H9 (cell line): ENCODE results near the gene SLC7A1. TPM values are rescaled to one million over a fixed set of nuclear protein-coding genes. Genes with fewer than 3 reads are reported as not detected.

Experiments used
- DNase-seq: peaks from one replicate; pipeline ENCODE4 v3.0.0-alpha.2; 2017
- H2AFZ ChIP-seq: one replicate; pipeline ENCODE4 v1.6.1; 2013; ENCODE audit warnings: mild to moderate bottlenecking, low read length, control low read depth, moderate library complexity
- H2AK5ac ChIP-seq: 2 replicates; pipeline ENCODE4 v1.6.1; 2013; ENCODE audit warnings: low read length, control low read depth, mixed read lengths; ENCODE audit not compliant: insufficient read length
- H2BK120ac ChIP-seq: one replicate; pipeline ENCODE4 v1.6.1; 2013; ENCODE audit warnings: low read depth, mild to moderate bottlenecking, low read length, control low read depth, inconsistent platforms; ENCODE audit not compliant: poor library complexity, severe bottlenecking
- H2BK12ac ChIP-seq: 2 replicates; pipeline ENCODE4 v1.6.1; 2013; ENCODE audit warnings: low read length, control low read depth, mixed read lengths, low read depth; ENCODE audit not compliant: insufficient read length
- H2BK15ac ChIP-seq: 2 replicates; pipeline ENCODE4 v1.6.1; 2013; ENCODE audit warnings: low read depth, low read length, control low read depth
- H2BK20ac ChIP-seq: one replicate; pipeline ENCODE4 v1.6.1; 2013; ENCODE audit warnings: low read depth, mild to moderate bottlenecking, low read length, control low read depth, inconsistent platforms; ENCODE audit not compliant: poor library complexity, severe bottlenecking
- H2BK5ac ChIP-seq: 2 replicates; pipeline ENCODE4 v1.6.1; 2013; ENCODE audit warnings: low read length, control low read depth, mixed read lengths; ENCODE audit not compliant: insufficient read length
- H3K14ac ChIP-seq: 2 replicates; pipeline ENCODE4 v1.6.1; 2013; ENCODE audit warnings: low read length, control low read depth; ENCODE audit not compliant: insufficient read depth
- H3K18ac ChIP-seq: 2 replicates; pipeline ENCODE4 v1.6.1; 2013; ENCODE audit warnings: low read depth, mild to moderate bottlenecking, mixed read lengths, low read length, control low read depth; ENCODE audit not compliant: insufficient read length
- H3K23ac ChIP-seq: 2 replicates; pipeline ENCODE4 v1.6.1; 2013; ENCODE audit warnings: low read length, control low read depth, mixed read lengths, low read depth; ENCODE audit not compliant: insufficient read length
- H3K23me2 ChIP-seq: 2 replicates; pipeline ENCODE4 v1.6.1; 2013; ENCODE audit warnings: low read depth, mild to moderate bottlenecking, mixed read lengths, low read length, control low read depth; ENCODE audit not compliant: insufficient read length, poor library complexity, severe bottlenecking
- H3K27ac ChIP-seq: 2 replicates; pipeline ENCODE4 v1.5.1; 2013; ENCODE audit warnings: low read length, control low read depth, mixed read lengths, low read depth; ENCODE audit not compliant: insufficient read length
- H3K27me3 ChIP-seq: 2 replicates; pipeline ENCODE4 v1.6.1; 2013; ENCODE audit warnings: low read length, control low read depth, inconsistent platforms; ENCODE audit not compliant: insufficient read depth
- H3K4ac ChIP-seq: 2 replicates; pipeline ENCODE4 v1.6.1; 2013; ENCODE audit warnings: low read depth, mild to moderate bottlenecking, control low read depth, inconsistent platforms, low read length, moderate library complexity
- H3K4me1 ChIP-seq: 2 replicates; pipeline ENCODE4 v1.6.1; 2013; ENCODE audit warnings: low read length, control low read depth, inconsistent platforms; ENCODE audit not compliant: insufficient read depth
- H3K4me2 ChIP-seq: 2 replicates; pipeline ENCODE4 v1.6.1; 2013; ENCODE audit warnings: low read length, control low read depth, mixed read lengths; ENCODE audit not compliant: insufficient read length, insufficient read depth
- H3K56ac ChIP-seq: 2 replicates; pipeline ENCODE4 v1.6.1; 2013; ENCODE audit warnings: low read depth, mild to moderate bottlenecking, mixed read lengths, low read length, control low read depth; ENCODE audit not compliant: insufficient read length
- H3K79me1 ChIP-seq: 2 replicates; pipeline ENCODE4 v1.6.1; 2013; ENCODE audit warnings: low read depth, mild to moderate bottlenecking, moderate library complexity, low read length, control low read depth, inconsistent platforms; ENCODE audit not compliant: insufficient read depth, poor library complexity, severe bottlenecking
- H3K79me2 ChIP-seq: 2 replicates; pipeline ENCODE4 v1.6.1; 2013; ENCODE audit warnings: low read length, control low read depth, inconsistent platforms; ENCODE audit not compliant: insufficient read depth
- H3K9ac ChIP-seq: 2 replicates; pipeline ENCODE4 v1.6.1; 2013; ENCODE audit warnings: low read length, control low read depth, mixed read lengths; ENCODE audit not compliant: insufficient read length; ENCODE audit errors: extremely low read depth
- H3K9me3 ChIP-seq: one replicate; pipeline ENCODE4 v1.6.1; 2013; ENCODE audit warnings: low read depth, low read length, inconsistent platforms; ENCODE audit not compliant: control insufficient read depth
- H3T11ph ChIP-seq: one replicate; pipeline ENCODE4 v1.6.1; 2013; ENCODE audit warnings: mild to moderate bottlenecking, low read length, control low read depth, inconsistent platforms
- H4K20me1 ChIP-seq: one replicate; pipeline ENCODE4 v1.6.1; 2013; ENCODE audit not compliant: control insufficient read depth, insufficient read length, insufficient read depth
- H4K5ac ChIP-seq: 2 replicates; pipeline ENCODE4 v1.6.1; 2013; ENCODE audit warnings: low read depth, mild to moderate bottlenecking, mixed read lengths, low read length, control low read depth; ENCODE audit not compliant: insufficient read length
- H4K8ac ChIP-seq: replicated peaks from 2 replicates; pipeline ENCODE4 v1.6.1; 2013; ENCODE audit warnings: low read length, control low read depth, mixed read lengths, low read depth; ENCODE audit not compliant: insufficient read length
- H4K91ac ChIP-seq: 2 replicates; pipeline ENCODE4 v1.6.1; 2013; ENCODE audit warnings: low read depth, mild to moderate bottlenecking, moderate library complexity, mixed read lengths, low read length, control low read depth; ENCODE audit not compliant: insufficient read length
- H3K27ac Mint-ChIP-seq, 3 experiments: 2 replicates in 2 of 3; 3 replicates in 1 of 3; pipeline ENCODE4 v1.8.0; 2020 to 2021; ENCODE audit warnings: mixed read lengths in 3 of 3, mild to moderate bottlenecking in 1 of 3, moderate library complexity in 1 of 3
- H3K27me3 Mint-ChIP-seq: 2 replicates; pipeline ENCODE4 v1.8.0; 2021; ENCODE audit warnings: low read depth, mild to moderate bottlenecking, moderate library complexity, mixed read lengths
- H3K36me3 Mint-ChIP-seq, 3 experiments: 2 replicates in 2 of 3; 3 replicates in 1 of 3; pipeline ENCODE4 v1.8.0; 2020 to 2021; ENCODE audit warnings: low read depth in 3 of 3, mixed read lengths in 3 of 3; ENCODE audit not compliant: insufficient read depth in 1 of 3
- H3K4me1 Mint-ChIP-seq, 2 experiments: 2 replicates each; pipeline ENCODE4 v1.8.0; 2020; ENCODE audit warnings: mixed read lengths in 2 of 2
- H3K4me3 Mint-ChIP-seq, 2 experiments: 2 replicates in 1 of 2; 3 replicates in 1 of 2; pipeline ENCODE4 v1.8.0; 2020 to 2021; ENCODE audit warnings: mild to moderate bottlenecking in 2 of 2, mixed read lengths in 2 of 2, moderate library complexity in 1 of 2
- H3K9me3 Mint-ChIP-seq, 2 experiments: 2 replicates in 1 of 2; 3 replicates in 1 of 2; pipeline ENCODE4 v1.8.0; 2020; ENCODE audit warnings: mild to moderate bottlenecking in 2 of 2, mixed read lengths in 2 of 2, moderate library complexity in 1 of 2
- CTCF ChIP-seq: fragments of 200-600 bp; sonication (generic); conservative IDR thresholded peaks from 3 replicates; pipeline ENCODE4 v1.8.0; 2021; ENCODE audit warnings: antibody characterized with exemption, mild to moderate bottlenecking
- WGBS: extraction: QIAGEN DNeasy Blood & Tissue Kit; methylation state at CpG from one replicate; pipeline ENCODE4 v1.1.7; 2013; ENCODE audit warnings: missing lambda C conversion rate, low lambda C conversion rate, mixed read lengths; ENCODE audit not compliant: insufficient read length; ENCODE audit errors: extremely low coverage; 5-methylcytosine and 5-hydroxymethylcytosine counted together
- total RNA-seq: library from RNA; stranded (reverse); gene quantifications from 2 replicates; pipeline ENCODE4 v1.2.1, GENCODE V29; 2021

Gene SLC7A1
- total RNA-seq, 1 experiment from 2014 or later = 109 TPM

GRCh38 chr13:29597706-29598105 lies 2.2 kb upstream of the SLC7A1 start:
- no CpG with 5 or more reads among the region's 3 CpGs for WGBS

More at GRCh38 chr13:29597706-29598105, 2.2 kb upstream of the SLC7A1 start:
- Histone ChIP-seq H3K79me1 (no peaks in the 10 kb centered on the region), H2AK5ac (no peak overlapping the region), H2BK120ac (no peak overlapping the region), H3K23ac (no peak overlapping the region), H2BK15ac (no peak overlapping the region), H3K14ac (no peak overlapping the region), H4K91ac (no peak overlapping the region), H2BK20ac (no peak overlapping the region), H2BK12ac (no peak overlapping the region), H3K9me3 (no peaks in the 10 kb centered on the region), H3K79me2 (peaks cover 14% of the 10 kb centered on the region; the same call in 1 of the 2 replicates), H3K4me2 (no peak overlapping the region), H3K9ac (no peak overlapping the region), H3K18ac (no peak overlapping the region), H3T11ph (no peak overlapping the region), H2AFZ (no peak overlapping the region), H2BK5ac (no peak overlapping the region), H3K27me3 (peaks cover 4% of the 10 kb centered on the region; the same call in 1 of the 2 replicates), H4K5ac (no peak overlapping the region), H3K4me1 (no peaks in the 10 kb centered on the region), H3K27ac (no peak overlapping the region), H4K20me1 (no peaks in the 10 kb centered on the region), H3K56ac (no peak overlapping the region), H4K8ac (no peak overlapping the region), H3K4ac (no peak overlapping the region), H3K23me2 (peaks cover 7% of the 10 kb centered on the region)
- Mint-ChIP-seq H3K27ac (no peak overlapping the region), H3K36me3 (peaks cover 0 to 4% (median 0%) of the 10 kb centered on the region in 3 experiments; a peak in 5 of 7 replicates), H3K4me3 (no peak overlapping the region), H3K4me1 (peaks cover 14 to 18% of the 10 kb centered on the region in 2 experiments), H3K27me3 (peaks cover 18% of the 10 kb centered on the region), H3K9me3 (no peaks in the 10 kb centered on the region)
- no peak for DNase-seq
- TF ChIP-seq CTCF = no peak
